Activated gamma-delta T cell (primary cell): ENCODE data around the gene TULP3.
"Not testable (repeated sequence)": the region's sequence is repeated elsewhere in the genome, so short reads cannot be mapped to it uniquely, and the experiment has no call there.

ENCODE experiments used
- DNase-seq: peaks from one replicate; lab custom pipeline; 2025; lab: John Stamatoyannopoulos, UW
- total RNA-seq, 2 donors: gene quantifications; one replicate each; lab custom pipeline; 2026; lab: John Stamatoyannopoulos, UW

The TULP3 gene, protein sequence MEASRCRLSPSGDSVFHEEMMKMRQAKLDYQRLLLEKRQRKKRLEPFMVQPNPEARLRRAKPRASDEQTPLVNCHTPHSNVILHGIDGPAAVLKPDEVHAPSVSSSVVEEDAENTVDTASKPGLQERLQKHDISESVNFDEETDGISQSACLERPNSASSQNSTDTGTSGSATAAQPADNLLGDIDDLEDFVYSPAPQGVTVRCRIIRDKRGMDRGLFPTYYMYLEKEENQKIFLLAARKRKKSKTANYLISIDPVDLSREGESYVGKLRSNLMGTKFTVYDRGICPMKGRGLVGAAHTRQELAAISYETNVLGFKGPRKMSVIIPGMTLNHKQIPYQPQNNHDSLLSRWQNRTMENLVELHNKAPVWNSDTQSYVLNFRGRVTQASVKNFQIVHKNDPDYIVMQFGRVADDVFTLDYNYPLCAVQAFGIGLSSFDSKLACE
- 17.4 to 17.9 reads per million in 2 donors for total RNA-seq

DNA sequence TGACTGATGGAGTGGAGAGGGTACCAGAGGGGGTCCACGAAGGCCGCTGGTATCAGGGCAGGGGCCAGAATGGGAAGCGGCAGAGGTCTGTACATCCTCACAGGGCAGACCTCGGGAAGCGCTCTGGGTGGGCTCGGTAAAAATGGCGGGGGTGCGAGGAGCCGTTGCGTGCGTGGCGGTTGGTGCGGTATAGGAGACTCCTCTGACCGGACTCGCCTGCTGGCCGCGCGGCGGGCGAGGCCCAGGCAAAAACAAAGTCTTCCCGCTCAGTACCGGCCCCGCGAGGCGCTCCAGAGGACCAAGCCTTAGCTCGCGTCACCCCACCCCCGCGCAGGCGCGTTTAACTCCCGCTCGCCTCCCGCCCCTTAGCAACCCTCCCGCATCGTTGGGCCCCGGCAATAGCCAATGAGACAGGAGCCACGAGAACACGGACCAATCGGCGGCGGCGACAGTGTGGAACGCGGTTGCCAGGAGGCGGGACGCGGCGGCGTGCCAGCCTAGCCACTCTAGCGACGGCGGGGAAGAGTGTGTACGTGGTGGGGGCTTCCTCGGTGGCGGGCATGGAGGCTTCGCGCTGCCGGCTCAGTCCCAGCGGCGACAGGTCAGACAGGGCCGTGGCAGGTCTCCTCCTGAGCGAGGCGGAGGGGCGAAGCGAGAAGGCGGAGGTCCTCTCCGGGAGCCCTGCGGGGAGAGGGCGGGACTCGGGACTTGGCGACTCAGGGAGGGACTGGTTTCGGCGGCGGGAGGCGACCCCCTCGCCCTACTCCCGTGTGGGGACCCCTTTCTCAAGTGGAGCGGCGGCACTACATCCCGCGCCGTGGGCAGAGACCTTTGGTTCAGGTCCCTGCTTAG is at the start of gene TULP3:
TSS of gene TULP3 (plus strand) at position 504 of the 852 bp plus-strand sequence. CDS start at position 561, 57 bp downstream.
- DNase-seq = peak; percentile 98

DNA sequence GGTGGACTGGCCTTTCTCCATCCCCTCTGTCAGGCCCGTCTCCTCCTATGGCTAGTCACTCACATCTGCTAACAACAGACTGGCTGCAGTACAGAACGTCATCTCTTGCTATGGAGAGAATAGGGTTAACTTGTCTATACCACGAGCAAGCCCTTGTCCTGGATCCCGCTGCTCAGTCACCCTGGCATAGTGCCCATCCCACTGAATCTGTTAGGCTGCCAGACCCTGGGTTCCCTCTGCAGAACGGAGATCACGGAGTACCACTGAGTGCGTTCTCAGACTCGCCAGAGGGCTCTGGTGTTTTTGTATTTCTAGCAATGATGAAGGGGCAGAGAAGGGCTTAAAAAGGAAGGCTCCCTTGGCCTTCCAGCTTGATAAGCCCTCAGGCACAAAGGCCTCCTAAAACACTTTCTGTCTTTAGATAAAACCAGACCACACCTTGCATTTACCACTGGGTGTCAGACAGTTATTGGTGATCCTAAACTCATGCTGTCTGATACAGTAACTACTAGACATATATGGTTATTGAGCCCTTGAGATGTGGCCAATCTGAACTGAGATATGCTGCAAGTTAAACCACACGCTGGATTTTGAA is 49.5 kb upstream of the TULP3 start:
- no peak for DNase-seq

DNA sequence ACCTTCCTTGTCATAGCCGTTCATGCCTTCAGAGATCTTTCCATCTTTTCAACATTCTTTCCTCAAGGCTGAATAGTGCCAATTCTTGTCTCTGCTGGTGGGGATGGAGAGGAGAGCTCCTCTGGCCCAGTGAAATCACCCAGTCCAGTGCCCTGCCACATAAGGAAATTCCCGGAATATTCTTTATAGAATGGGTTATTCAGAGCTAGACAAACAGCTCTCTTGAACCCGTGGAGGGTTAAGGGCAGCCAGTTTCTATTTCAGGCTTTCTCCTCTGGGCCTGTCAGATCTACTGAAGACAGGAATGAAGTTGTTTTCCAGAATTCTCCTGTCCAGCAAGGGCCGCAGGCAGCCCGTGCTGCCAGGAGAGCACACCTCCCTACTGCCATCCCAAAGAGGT is 47.7 kb upstream of the TULP3 start:
- no peak for DNase-seq

DNA sequence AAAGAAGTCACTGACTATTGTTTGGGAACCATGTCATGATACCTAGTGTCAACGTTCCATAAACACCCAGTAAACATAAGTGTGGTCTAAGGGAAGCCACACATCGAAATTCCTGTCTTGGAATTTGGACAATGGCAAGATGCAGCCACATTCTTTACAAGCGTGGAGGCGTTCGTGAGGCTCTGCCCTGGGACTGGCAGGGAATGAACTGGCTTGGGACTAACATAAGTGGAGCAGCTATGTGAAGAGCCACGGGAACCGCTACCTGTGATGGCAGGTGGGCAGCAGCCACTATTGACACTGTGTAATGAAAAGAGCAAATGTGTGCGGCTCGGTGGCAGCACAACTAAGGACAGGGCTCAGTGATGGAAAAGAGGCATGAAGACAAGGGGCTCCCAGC is 45.9 kb upstream of the TULP3 start:
- DNase-seq = no peak

DNA sequence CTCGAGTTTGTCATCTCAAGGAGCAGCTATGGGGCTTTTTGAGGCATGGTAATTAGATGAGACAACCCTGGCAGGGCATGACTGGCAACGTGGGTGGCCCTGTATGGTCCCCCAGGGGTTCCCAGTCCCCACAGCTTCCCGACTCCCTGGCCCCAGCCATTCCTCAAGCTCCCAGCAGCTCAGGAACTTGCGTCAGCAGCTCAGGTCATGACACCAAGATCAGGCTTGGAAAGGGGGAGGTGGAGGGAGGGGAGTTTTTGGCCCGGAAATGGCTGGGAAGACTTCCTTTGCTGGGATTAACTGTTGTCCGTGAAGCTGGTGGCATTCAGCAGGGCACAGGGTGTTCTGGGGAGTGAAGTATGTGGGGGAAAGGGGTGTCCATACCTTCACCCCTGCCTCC is 45.4 kb upstream of the TULP3 start:
- DNase-seq = no peak

DNA sequence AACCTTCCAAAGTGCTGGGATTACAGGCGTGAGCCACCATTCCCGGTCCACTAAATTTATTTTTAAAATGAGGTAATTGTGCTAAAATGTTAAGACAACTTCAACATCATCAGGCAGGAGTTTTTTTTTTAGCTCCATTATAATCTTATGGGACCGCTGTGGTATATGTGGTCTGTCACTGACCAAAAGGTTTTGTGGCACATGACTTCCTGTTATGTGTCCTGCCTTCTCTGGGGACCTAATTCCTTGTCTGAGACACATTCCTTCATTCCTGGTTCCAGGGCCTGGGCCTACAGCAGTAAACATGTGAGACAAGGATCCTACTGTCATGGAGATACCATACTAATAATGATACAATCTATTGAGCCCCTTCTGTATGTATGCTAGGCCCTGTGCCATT is 38.8 kb upstream of the TULP3 start:
- no peak for DNase-seq

DNA sequence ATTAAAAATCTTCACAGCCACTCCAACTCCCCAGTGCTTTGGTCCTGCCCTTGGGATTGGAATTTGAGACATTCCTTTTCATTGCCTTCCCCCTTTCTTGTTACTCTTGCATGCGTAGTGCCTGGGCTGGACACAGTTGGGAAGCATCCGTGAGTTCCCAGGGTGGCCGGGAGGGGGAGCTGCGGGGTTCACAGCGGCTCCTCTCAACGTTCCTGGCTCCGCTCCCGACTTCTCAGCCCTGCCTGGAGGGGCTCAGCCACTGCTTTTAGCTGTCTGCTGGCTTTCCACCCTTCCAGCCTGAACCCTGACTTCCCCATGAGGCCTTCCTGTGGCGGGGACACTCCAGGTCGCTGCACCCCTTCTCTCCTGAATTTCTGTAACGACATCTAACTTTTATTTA is 37.1 kb upstream of the TULP3 start:
- DNase-seq = no peak

DNA sequence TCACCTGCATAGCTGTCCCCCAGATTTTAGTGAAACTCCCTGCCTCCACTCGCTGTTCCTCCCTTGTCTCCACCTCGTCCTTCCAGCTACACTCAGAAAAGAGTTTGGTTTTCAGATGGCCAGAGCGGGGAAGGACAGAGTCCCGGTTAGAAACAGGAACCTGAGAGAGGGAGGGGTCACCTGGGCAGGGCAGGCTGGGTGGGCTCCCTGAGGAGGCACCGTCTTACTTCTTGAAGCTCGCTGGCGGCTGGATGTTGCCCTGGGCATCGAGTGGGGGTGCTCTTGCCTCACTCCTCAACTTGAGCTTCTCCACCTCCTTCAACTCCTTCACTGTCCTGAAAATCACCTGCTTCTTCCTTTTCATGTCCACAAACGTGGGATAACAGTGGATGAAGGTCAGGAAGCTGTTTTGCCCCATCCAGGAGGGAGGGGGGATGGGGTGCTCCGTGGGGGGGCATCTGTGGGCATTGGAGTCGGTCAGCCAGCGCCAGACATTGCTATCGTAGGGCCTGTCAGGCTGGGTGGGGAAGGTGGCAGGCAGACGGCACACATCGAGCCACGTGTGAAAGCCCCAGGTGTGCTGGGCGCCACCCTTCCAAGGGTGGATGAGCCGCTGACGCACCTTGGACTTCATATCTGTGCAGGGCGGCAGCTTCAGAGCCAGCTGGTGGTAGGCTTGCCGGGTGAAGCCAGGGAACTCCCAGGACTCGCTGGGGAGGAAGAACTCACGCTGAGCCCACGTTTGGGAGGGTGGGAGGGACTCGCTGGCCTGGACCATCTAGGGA is 35.8 kb upstream of the TULP3 start:
- no peak for DNase-seq

DNA sequence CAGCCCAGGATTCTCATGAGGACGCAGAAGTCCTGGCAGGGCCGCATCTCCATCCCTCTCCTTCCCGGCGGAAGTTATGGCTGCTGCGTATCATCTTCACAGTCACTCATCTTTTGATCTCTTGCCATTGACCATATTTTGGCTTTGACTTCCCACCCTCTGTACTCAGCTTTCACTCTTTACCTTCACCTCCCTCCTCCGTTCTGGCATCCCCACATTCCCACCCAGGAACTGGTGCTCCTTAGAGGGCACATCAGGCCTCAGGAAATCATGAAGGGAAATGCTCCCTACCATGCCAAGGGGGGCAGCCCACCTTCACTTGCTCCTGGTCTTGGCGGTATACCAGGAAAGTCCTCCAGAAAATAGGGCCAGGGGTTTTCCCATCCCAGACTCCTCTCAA is 35.1 kb upstream of the TULP3 start:
- no peak for DNase-seq

DNA sequence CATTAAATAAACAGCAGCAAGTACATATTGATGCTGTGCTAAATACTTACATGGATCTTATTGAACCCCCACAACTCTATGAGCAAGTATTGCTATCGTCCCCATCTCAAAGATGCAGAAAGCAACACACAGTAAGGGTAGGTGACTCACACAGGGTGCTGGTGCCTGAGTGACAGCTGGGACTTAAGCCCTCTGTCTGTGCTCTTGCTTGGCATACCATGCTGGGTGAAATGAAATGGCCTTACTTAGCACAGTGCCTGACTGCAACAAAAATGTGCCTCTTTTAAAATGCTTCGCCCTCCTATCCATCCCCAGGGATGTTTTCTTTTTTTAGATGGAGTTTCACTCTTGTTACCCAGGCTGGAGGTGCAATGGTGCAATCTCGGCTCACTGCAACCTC is 34.6 kb upstream of the TULP3 start:
- no peak for DNase-seq

DNA sequence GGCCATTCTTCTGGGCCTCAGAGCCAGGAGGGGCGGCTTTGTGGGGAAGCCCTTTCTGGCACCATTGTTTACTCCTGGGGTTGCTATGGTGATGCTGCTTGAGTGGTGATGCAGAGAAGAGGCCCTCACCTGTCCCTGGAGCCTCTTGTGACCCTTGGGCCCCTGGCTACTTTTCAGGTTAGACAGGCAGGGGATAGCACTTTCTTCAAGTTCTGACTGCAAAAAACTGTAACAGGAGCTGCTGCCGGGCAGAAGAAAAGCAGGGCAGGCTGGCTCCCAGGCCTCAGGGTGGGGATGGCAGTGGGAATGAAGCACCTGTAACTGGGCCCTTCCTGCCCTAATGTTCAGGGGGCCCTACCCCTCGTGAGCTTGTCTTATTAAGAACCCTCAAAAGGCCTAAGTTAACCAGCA is 33.7 kb upstream of the TULP3 start, which contains the start of gene TEX52:
TSS of gene TEX52 (minus strand) at position 19 of the 411 bp plus-strand sequence. CDS start at position 6, 13 bp downstream.
- DNase-seq = no peak

DNA sequence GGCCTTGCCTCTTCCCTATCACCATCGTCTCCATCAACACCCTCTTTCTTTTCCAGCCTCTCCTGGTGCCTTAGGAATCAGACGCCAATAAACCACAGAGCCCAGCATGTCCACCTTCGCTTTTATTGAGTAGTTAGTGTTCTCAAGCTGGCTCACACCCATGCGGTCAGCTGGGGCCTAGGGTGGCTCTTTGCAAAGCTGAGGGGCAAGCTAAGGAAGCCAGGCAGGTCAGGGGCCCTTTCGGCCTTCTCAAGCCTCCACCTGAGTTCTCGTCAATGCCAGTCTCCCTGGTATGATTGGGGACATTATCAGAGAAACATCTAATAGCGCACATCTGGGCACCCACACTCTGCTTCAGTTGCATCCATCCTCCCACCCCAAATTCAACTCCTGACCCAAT is 33.1 kb upstream of the TULP3 start:
- no peak for DNase-seq

DNA sequence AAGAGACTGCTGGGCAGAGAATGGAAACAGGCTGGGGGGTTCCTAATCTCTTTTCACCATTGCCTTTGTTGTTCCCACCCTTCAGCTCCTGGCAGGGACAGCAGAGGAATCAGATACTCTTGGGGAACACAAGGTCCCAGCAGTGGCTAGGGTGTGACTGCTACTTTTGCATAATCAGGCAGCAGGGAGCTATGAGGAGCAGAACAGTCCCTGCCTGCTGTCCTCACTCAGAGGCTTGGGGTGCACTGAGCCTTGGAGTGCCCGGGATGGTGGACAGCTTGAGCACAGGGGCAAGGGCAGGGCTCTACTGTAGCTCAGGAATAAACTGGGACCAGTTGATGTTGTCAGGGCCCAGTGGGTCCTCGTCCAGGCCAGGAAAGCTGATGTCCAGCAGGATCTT is 32.4 kb upstream of the TULP3 start:
- DNase-seq = no peak

DNA sequence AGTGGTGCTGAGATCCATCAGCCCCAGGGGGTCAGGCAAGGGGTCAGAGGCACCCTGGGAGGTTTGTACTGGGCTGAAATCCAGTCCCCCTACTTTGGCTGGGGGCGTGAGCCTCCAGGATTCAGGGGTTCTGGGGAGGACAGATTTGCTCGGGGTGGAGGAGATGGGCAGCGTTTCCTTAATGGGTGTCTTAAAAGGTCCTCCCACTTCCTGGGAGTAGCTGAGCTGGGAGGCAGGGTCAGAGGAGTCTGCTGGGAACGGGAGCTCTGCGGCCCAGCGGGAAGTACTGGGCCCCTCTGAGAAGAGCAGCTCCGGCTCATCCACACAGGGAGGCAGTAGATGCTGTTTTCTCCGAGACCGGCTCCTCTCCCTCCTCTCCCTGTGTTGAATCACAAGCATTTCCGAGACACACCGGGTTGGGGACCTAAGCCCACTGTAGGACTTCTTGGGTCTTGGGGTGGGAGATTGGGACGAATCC is 31.7 kb upstream of the TULP3 start:
- DNase-seq = no peak

DNA sequence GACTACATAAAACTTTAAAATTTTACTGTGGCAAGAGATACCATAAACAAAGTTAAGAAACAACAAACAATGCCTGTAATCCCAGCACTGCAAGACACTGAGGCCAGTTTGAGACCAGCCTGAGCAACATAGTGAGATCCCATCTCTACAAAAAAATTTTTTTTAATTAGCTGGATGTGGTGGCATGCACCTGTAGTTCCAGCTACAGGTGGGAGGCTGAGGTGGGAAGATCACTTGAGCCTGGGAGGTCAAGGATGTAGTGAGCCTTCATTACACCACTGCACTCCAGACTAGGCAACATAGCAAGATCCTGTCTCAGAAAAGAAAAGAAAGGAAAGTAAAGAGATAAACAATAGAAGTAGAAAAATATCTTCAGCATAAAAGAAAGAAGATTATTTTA is 30.5 kb upstream of the TULP3 start:
- no peak for DNase-seq

DNA sequence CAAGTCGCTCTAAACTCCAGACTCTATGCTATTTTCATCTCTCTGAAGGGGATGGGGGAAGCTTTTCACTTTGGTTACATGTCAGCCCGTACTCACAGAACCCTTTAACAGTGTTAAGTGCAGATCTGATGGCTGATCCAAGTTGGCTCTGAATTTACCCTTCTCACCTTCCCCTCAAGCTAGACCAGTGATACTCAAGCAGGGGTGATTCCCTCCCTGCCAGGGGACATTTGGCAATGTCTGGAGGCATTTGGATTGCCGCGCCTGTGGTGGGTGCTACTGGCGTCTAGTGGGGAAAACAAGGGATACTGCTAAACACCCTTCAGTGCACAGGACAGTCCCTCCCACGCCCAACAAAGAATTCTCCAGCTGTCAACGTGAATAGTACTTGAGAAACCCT is 27.8 kb upstream of the TULP3 start:
- DNase-seq = no peak

DNA sequence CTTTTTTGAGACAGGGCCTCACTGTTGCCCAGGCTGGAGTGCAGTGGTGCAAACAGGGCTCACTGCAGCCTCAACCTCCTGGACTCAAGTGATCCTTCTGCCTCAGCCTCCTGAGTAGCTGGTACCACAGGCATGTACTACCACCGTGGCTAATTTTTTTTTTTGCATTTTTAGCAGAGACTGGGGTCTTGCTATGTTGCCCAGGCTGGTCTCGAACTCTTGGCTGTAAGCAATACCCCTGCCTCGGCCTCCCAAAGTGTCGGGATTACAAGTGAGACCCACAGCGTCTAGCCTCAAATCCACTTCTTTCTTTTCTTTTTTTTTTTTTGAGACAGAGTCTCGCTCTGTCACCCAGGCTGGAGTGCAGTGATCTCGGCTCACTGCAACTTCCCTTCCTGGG is 27.3 kb upstream of the TULP3 start:
- DNase-seq = not testable (repeated sequence)

DNA sequence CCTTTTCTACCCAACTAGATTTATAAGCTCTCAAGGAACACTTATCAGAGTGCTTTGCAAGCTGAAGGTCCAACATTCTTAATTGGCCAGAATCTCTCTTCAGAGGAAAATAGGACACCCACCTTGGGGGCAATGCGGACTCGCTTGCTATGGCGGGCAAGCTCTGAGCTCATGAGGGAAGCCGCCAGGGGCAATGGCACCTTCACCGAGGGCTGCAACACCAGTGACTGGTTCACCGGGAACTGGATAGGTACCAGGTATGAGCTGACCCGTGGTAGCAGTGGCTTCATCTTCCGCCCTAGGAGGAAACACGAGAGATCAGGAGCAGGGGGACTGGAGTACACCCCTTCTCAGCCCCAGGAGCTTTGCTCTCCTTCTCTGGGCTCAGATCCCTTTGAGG is 26.5 kb upstream of the TULP3 start:
- no peak for DNase-seq

DNA sequence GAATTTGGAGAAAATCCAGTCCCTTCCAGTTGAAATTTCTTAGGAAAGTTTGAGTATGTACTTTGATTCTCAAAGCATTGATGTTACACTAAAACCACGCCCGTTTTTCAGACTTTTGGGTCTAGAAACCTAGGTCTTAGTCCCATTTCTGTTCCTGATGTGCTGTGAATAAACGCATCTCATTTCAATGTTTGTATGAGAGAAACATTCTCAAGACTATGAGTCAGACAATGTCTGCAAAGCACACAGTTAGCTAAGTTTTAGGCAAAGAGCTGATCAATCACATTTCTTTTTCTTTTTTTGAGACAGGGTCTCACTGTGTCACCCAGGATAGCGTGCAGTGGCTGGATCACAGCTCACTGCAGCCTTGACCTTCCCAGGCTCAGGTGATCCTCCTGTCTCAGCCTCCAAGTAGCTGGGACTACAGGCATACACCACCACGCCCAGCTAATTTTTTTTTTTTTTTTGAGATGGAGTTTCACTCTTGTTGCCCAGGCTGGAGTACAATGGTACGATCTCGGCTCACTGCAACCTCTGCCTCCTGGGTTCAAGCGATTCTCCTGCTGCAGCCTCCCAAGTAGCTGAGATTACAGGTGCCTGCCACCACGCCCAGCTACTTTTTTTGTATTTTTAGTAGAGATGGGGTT is 21.6 kb upstream of the TULP3 start:
- DNase-seq = not testable (repeated sequence)

DNA sequence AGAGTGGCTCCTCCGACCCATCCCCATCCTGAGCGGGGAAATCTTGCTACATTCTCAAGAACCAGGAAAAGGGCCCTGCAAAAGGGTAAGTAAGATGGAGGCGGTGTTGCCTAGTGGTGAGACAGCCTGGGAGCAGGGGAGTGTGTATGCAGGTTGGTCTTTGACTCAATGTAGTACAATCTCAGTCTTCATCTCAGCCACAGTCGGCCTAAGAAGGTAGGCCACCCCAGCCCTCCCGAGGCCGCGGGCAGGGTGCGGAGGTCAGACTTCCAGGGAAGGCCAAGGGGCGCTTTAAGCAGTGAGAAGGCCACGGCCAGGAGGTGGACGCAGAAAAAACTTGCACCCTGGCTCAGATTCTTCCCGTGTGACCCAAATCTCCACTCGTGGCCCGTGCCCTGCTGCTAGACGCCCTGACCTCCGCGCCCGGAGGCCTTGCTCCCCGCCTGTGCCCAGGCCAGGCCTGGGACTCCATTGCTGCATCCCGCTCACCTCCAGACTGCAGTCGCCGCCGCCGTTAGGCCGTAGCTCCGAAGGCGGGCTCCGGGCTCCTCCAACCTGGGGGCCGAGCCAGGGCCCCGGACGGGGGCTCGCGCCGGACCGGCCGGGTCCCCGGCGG is 14.2 kb upstream of the TULP3 start:
- DNase-seq = no peak
